Gastrocnemius medialis (tissue), 4 donors: ENCODE data around the gene SERPINA6. TPM values are rescaled to one million over a fixed set of nuclear protein-coding genes. Genes with fewer than 3 reads are reported as not detected.

ENCODE experiments used
- ATAC-seq, 2 donors: fragments of 150-250 bp; one replicate each; pipeline ENCODE4 v1.9.1; 2016
- DNase-seq, 2 donors: peaks; one replicate each; pipeline ENCODE4 v3.0.0-alpha.2; 2019
- H3K27ac ChIP-seq, 4 donors: fragments of 200-600 bp; sonication (generic); 1 replicate in 1 of 4; 2 replicates in 3 of 4; pipeline ENCODE4 v1.5.1; 2016 to 2018; ENCODE audit warnings: mild to moderate bottlenecking in 2 of 4, moderate library complexity in 1 of 4
- H3K27me3 ChIP-seq, 3 donors: fragments of 200-600 bp; sonication (generic) in 2 of 3; 1 replicate in 1 of 3; 2 replicates in 2 of 3; pipeline versions ENCODE4 v1.5.1 to v1.6.0; 2016 to 2019; ENCODE audit warnings: mild to moderate bottlenecking in 1 of 3, moderate library complexity in 1 of 3
- H3K36me3 ChIP-seq, 2 donors: fragments of 200-600 bp; sonication (generic) in 1 of 2; one replicate each; pipeline ENCODE4 v1.5.1; 2017 to 2018
- H3K4me1 ChIP-seq, 2 donors: fragments of 200-600 bp; sonication (generic) in 1 of 2; one replicate each; pipeline ENCODE4 v1.5.1; 2016 to 2017; ENCODE audit warnings: mild to moderate bottlenecking in 2 of 2
- H3K4me3 ChIP-seq, 4 donors: fragments of 200-600 bp; sonication (generic) in 3 of 4; 1 replicate in 1 of 4; 2 replicates in 3 of 4; pipeline ENCODE4 v1.5.1; 2016 to 2019; ENCODE audit warnings: mild to moderate bottlenecking in 2 of 4
- H3K9me3 ChIP-seq, 3 donors: fragments of 200-600 bp; sonication (generic) in 2 of 3; 1 replicate in 1 of 3; 2 replicates in 2 of 3; pipeline ENCODE4 v1.5.1; 2016 to 2019
- POLR2A ChIP-seq, 2 donors: fragments of 450-650 bp; IDR thresholded peaks; one replicate each; pipeline ENCODE4 v1.6.1; 2017; ENCODE audit warnings: antibody characterized with exemption in 2 of 2, mild to moderate bottlenecking in 2 of 2, moderate library complexity in 2 of 2
- in situ Hi-C, 4 donors: fragments of 200-750 bp; cut with MboI; loops; one replicate each; pipeline versions ENCODE4 v1.15.0 to v1.8.0; 2017; ENCODE audit warnings: low sequenced_read_pairs in 4 of 4
- intact Hi-C: fragments of 100-400 bp; cut with DNase I; formaldehyde crosslinking; loops from one replicate; pipeline ENCODE4 v1.15.1; 2023; ENCODE audit warnings: low total_unique reads
- total RNA-seq, 4 donors: library from RNA; depleted of rRNA; stranded (reverse); fragments of >200 nt; gene quantifications; one replicate each; pipeline versions ENCODE4 v1.1.0 to v1.2.3, GENCODE V29; 2016
- TF ChIP-seq, protein P1 (sequence below), 5 experiments: fragments of 450-650 bp in 3 of 5; fragments of 200-600 bp in 2 of 5; sonication (generic) in 2 of 5; IDR thresholded peaks in 4 of 5; conservative IDR thresholded peaks in 1 of 5; 1 replicate in 4 of 5; 2 replicates in 1 of 5; pipeline ENCODE4 v1.5.1; 2016 to 2019; ENCODE audit warnings: antibody characterized with exemption in 5 of 5, mild to moderate bottlenecking in 3 of 5, moderate library complexity in 3 of 5

The SERPINA6 gene
- total RNA-seq, 4 donors from 2014 or later: 0.26 to 0.69 TPM; not detected in 2

GRCh38 chr14:94312481-94313246 lies 10.5 kb downstream of the SERPINA6 start:
- no peaks in the 10 kb centered on the region for H3K4me1 ChIP-seq
- no peak for DNase-seq
- ATAC-seq: no peak
- intact Hi-C loops: no loop called here
- H3K27ac ChIP-seq: no peak overlapping the region
- TF ChIP-seq, protein P1, sequence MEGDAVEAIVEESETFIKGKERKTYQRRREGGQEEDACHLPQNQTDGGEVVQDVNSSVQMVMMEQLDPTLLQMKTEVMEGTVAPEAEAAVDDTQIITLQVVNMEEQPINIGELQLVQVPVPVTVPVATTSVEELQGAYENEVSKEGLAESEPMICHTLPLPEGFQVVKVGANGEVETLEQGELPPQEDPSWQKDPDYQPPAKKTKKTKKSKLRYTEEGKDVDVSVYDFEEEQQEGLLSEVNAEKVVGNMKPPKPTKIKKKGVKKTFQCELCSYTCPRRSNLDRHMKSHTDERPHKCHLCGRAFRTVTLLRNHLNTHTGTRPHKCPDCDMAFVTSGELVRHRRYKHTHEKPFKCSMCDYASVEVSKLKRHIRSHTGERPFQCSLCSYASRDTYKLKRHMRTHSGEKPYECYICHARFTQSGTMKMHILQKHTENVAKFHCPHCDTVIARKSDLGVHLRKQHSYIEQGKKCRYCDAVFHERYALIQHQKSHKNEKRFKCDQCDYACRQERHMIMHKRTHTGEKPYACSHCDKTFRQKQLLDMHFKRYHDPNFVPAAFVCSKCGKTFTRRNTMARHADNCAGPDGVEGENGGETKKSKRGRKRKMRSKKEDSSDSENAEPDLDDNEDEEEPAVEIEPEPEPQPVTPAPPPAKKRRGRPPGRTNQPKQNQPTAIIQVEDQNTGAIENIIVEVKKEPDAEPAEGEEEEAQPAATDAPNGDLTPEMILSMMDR (IDR thresholded peaks at IDR 0.05 in 4 of 5, conservative IDR thresholded peaks at IDR 0.05 in 1 of 5): no peak
- TF ChIP-seq POLR2A (IDR thresholded peaks at IDR 0.05): no peak
- H3K27me3 ChIP-seq: no peaks in the 10 kb centered on the region
- H3K9me3 ChIP-seq: no peaks in the 10 kb centered on the region
- H3K36me3 ChIP-seq: no peaks in the 10 kb centered on the region
- no peak overlapping the region for H3K4me3 ChIP-seq
- in situ Hi-C loops: no loop called here

- intact Hi-C loops (no loop called here), in situ Hi-C loops (no loop called here)
- no peak overlapping the region for H3K27ac ChIP-seq
- H3K27me3 ChIP-seq: no peaks in the 10 kb centered on the region
- no peaks in the 10 kb centered on the region for H3K9me3 ChIP-seq
- H3K4me1 ChIP-seq: no peaks in the 10 kb centered on the region
- no peaks in the 10 kb centered on the region for H3K36me3 ChIP-seq
- DNase-seq: no peak
- H3K4me3 ChIP-seq: no peak overlapping the region
- no peak for ATAC-seq
- TF ChIP-seq, protein P1 (IDR thresholded peaks at IDR 0.05 in 4 of 5, conservative IDR thresholded peaks at IDR 0.05 in 1 of 5): no peak
- no peak for TF ChIP-seq POLR2A (IDR thresholded peaks at IDR 0.05)
These were observed 12.9 kb downstream of the SERPINA6 start for GRCh38 chr14:94310248-94310647.

DNA sequence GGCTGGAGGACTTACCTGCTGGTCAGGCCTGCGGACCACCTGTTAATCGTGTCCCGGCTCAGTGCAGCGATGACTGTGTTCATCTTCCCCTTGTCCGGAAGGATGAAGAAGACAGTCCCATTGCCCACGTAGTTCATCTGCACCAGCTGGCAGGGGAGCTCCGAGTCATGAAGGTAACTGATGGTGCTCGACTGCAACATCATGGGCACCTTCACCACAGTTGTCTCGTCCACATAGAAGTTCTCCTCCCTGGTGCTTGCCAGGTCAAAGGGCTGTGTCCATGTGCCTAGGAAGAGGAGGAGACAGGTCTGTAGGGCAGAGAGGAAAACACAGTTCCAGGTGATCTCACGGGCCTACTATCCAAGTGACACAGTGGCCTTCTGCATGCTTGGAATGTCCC lies 13.4 kb downstream of the SERPINA6 start:
- in situ Hi-C loops: no loop called here
- DNase-seq: no peak
- Histone ChIP-seq H3K27ac (no peak overlapping the region), H3K27me3 (no peaks in the 10 kb centered on the region), H3K4me1 (no peaks in the 10 kb centered on the region), H3K9me3 (no peaks in the 10 kb centered on the region), H3K36me3 (no peaks in the 10 kb centered on the region), H3K4me3 (no peak overlapping the region)
- TF ChIP-seq, protein P1 (IDR thresholded peaks at IDR 0.05 in 4 of 5, conservative IDR thresholded peaks at IDR 0.05 in 1 of 5): no peak
- no peak for TF ChIP-seq POLR2A (IDR thresholded peaks at IDR 0.05)
- intact Hi-C loops: no loop called here
- ATAC-seq: no peak

DNA sequence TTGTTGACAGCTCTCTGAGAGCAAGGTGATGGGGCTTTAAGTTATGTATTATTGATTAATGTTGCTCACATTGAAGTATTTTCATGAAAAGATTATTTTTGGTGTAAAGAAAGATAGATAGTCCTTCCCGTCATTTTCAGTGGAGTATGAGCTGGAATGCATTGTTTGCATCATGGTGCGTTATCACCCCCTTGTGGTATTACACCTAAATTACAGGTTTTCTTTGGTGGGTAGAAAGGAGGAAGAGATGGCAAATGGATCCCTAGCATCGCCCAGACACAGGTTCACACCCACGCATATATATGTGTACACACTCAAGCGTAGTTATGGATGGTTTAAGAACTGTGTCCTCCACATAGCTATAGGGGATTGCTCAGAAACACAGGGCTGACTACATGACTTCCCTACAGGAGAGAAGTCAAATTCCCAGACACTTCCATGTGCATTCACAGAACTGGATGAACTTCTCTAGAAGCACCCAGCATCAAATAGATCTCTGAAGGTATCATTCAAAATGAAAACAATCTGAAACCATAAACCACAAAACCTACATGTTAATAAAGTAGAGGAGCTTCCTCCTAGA lies 15.6 kb downstream of the SERPINA6 start:
- no peaks in the 10 kb centered on the region for H3K9me3 ChIP-seq
- H3K4me3 ChIP-seq: no peak overlapping the region
- no peaks in the 10 kb centered on the region for H3K36me3 ChIP-seq
- no peak overlapping the region for H3K27ac ChIP-seq
- in situ Hi-C loops (no loop called here), intact Hi-C loops (no loop called here)
- ATAC-seq: no peak
- no peaks in the 10 kb centered on the region for H3K27me3 ChIP-seq
- H3K4me1 ChIP-seq: no peaks in the 10 kb centered on the region
- no peak for DNase-seq
- no peak for TF ChIP-seq POLR2A (IDR thresholded peaks at IDR 0.05)
- TF ChIP-seq, protein P1 (IDR thresholded peaks at IDR 0.05 in 4 of 5, conservative IDR thresholded peaks at IDR 0.05 in 1 of 5): no peak
